IPS DF 6.9 (cell line): ENCODE measurements around the gene YEATS2.
"Not testable (repeated sequence)": the region's sequence is repeated elsewhere in the genome, so short reads cannot be mapped to it uniquely, and the experiment has no call there.

ENCODE experiments used
- DNase-seq: peaks from one replicate; pipeline ENCODE4 v3.0.0-alpha.2; 2013; ENCODE audit warnings: low read depth, low spot score
- H3K27ac ChIP-seq: one replicate; pipeline ENCODE4 v1.5.1; 2013; ENCODE audit warnings: low read length, control low read depth
- H3K27me3 ChIP-seq: 2 replicates; pipeline ENCODE4 v1.6.1; 2013; ENCODE audit warnings: mild to moderate bottlenecking, low read length; ENCODE audit not compliant: control insufficient read depth, insufficient read depth
- H3K36me3 ChIP-seq: 2 replicates; pipeline ENCODE4 v1.6.1; 2013; ENCODE audit warnings: low read length; ENCODE audit not compliant: control insufficient read depth, insufficient read depth
- H3K4me1 ChIP-seq: 2 replicates; pipeline ENCODE4 v1.6.1; 2013; ENCODE audit warnings: low read length; ENCODE audit not compliant: control insufficient read depth, insufficient read depth
- H3K4me3 ChIP-seq: 2 replicates; pipeline ENCODE4 v1.5.1; 2013; ENCODE audit warnings: mild to moderate bottlenecking, low read length
- H3K9me3 ChIP-seq: 2 replicates; pipeline ENCODE4 v1.6.1; 2013; ENCODE audit warnings: low read length, inconsistent platforms; ENCODE audit not compliant: control insufficient read depth, insufficient read depth
- WGBS: extraction: QIAGEN DNeasy Blood & Tissue Kit; methylation state at CpG from one replicate; pipeline ENCODE4 v1.1.7; 2013; ENCODE audit warnings: mixed read lengths, missing lambda C conversion rate; ENCODE audit not compliant: insufficient read length, insufficient coverage; 5-methylcytosine and 5-hydroxymethylcytosine counted together

Gene YEATS2

DNA sequence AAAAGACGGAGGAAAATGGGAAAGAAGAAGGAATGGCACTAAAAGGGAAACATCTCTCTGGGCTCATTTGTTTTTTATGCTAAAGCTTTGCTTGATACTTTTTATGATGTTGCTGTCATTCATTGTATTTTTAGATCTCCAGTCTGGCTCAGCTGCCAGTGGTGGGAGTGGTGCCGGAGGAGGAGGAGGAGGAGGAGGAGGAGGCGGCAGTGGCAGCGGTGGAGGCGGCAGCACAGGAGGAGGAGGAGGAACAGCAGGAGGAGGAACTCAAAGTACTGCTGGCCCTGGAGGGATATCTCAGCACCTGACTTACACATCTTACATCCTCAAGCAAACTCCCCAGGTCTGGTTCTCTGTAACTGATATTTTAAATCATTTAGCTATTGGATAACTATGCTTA lies 78.2 kb downstream of the YEATS2 start:
- H3K36me3 ChIP-seq = peaks cover 28% of the 10 kb centered on the region
- WGBS = no CpG with 5 or more reads among the region's 5 CpGs
- no peak overlapping the region for H3K4me3 ChIP-seq
- H3K9me3 ChIP-seq = no peaks in the 10 kb centered on the region
- H3K27me3 ChIP-seq = no peaks in the 10 kb centered on the region
- DNase-seq = no peak
- H3K4me1 ChIP-seq = no peaks in the 10 kb centered on the region
- H3K27ac ChIP-seq = no peak overlapping the region

DNA sequence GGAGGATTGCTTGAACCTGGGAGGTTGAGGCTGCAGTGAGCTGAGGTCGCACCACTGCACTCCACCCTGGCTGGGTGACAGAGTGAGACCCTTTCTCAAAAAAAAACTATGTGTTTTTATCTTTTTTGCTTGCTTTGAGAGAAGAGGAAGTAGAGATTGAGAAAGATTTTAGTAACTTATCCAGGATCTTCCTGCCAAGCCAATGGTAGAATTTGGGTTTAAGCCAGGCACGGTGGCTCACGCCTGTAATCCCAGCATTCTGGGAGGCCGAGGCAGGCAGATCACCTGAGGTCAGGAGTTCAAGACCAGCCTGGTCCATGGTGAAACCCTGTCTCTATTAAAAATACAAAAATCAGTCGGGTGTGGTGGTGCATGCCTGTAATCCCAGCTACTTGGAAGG lies 78.9 kb downstream of the YEATS2 start:
- H3K4me1 ChIP-seq, H3K4me3 ChIP-seq, H3K27ac ChIP-seq, H3K27me3 ChIP-seq, H3K9me3 ChIP-seq, DNase-seq: not testable (repeated sequence)
- H3K36me3 ChIP-seq = peaks cover 30% of the 10 kb centered on the region
- WGBS = no CpG with 5 or more reads among the region's 5 CpGs

DNA sequence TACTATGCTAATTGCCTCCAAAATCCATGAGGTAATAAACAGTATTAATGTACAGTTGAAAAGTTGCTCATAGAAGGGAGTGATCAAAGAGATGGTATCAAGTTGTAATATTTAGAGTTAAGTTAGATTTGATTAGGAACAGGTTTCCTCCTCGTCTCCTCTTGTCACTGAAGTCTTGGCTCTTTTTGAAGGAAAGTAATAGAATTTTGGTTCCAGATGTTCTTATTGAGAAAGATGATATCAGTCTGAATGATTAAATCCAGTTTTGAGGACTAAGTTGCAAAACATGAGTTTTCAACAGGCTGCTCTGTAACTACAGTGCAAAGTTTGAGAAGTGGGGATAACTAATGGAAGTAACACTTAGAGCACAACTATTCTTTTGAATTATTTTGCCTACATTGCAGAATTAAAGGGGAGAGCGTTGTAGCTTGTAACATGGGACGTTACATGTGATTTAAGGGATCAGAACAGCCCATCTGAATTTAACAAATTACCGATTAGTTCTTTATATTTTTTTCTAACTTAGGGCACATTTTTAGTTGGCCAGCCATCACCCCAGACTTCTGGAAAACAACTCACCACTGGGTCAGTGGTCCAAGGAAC lies 79.5 kb downstream of the YEATS2 start:
- no peaks in the 10 kb centered on the region for H3K27me3 ChIP-seq
- no peaks in the 10 kb centered on the region for H3K4me1 ChIP-seq
- no peak overlapping the region for H3K4me3 ChIP-seq
- H3K36me3 ChIP-seq = peaks cover 29% of the 10 kb centered on the region
- no peaks in the 10 kb centered on the region for H3K9me3 ChIP-seq
- H3K27ac ChIP-seq = no peak overlapping the region
- no CpG with 5 or more reads among the region's 4 CpGs for WGBS
- no peak for DNase-seq

DNA sequence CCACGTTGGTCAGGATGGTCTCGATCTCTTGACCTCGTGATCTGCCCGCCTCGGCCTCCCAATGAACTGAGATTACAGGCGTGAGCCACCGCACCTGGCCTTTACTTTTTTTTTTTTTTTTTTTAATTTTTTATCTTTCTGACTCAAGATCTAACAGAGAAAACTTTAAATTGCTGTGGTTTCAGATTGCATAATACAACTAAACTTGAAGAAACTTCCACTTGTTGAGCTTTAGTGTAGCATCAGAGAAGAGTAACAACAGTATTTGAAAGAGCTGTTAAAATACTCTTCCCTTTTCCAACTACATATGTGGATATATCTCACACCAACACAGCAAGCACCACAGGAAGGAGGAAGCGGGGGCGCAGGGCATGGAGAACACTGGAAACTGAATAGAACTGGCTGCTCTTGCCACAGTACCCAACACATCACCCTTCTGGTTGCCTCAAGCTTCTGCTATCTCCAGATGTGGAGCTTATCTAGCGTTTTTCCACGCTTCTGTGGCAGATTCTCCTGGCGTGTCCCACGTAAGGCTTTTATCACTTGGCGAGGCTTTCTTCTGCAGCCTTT lies 82.4 kb downstream of the YEATS2 start:
- Histone ChIP-seq H3K4me3 (no peak overlapping the region), H3K27ac (no peak overlapping the region), H3K9me3 (no peaks in the 10 kb centered on the region), H3K27me3 (no peaks in the 10 kb centered on the region), H3K36me3 (peaks cover 26% of the 10 kb centered on the region), H3K4me1 (no peaks in the 10 kb centered on the region)
- no peak for DNase-seq
- WGBS = no CpG with 5 or more reads among the region's 14 CpGs

DNA sequence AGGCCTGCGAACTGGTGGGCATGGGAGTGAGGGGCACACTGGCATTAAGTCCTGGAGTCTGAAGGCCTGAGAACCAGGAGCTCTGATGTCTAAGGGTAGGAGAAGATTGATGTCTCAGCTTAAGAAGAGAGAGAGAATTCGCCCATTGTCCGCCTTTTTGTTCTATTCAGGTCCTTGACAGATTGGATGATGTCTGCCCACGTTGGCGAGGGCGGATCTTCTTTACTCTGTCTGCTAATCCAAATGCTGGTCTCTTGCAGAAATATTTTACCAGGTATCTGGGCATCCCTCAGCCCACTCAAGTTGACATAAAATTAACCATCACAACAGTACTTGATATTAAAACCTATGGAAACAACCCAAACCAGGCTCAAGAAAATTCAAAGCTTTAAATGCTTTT lies 83.6 kb downstream of the YEATS2 start:
- Histone ChIP-seq H3K4me1 (no peaks in the 10 kb centered on the region), H3K27ac (no peak overlapping the region), H3K27me3 (no peaks in the 10 kb centered on the region), H3K4me3 (no peak overlapping the region), H3K9me3 (no peaks in the 10 kb centered on the region), H3K36me3 (peaks cover 26% of the 10 kb centered on the region; the same call in 1 of the 2 replicates)
- WGBS = no CpG with 5 or more reads among the region's 6 CpGs
- no peak for DNase-seq

DNA sequence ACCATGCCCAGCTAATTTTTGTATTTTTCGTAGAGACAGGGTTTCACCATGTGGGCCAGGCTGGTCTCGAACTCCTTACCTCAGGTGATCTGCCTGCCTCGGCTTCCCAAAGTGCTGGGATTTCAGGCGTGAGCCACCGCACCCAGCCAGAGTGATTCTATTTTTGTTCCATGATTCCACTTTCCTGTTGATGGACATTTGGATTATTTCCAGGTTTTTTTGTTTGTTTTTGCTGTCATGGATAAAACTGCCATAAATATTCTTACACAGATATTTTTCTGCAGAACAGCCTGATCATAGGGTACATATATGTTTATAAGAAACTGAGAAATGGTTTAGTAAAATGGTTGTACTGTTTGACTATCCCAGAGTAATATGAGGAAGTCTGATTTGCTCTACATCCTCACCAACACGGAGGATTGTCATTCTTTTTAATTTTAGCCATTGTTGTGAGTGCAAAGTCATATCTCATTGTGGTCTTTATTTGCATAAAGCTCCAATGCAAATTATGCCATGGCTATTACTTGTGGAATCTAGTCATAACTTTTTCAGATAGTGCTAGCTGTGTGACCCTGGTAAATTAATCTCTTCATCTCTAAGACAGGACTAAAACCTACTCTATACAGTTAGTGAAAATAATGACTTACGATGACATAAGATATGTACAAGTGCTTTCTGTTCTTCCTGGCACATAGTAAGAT lies 85.1 kb downstream of the YEATS2 start:
- no CpG with 5 or more reads among the region's 7 CpGs for WGBS
- Histone ChIP-seq H3K27me3 (no peaks in the 10 kb centered on the region), H3K27ac (no peak overlapping the region), H3K4me1 (no peaks in the 10 kb centered on the region), H3K9me3 (no peaks in the 10 kb centered on the region), H3K4me3 (no peak overlapping the region), H3K36me3 (peaks cover 24% of the 10 kb centered on the region; the same call in 1 of the 2 replicates)
- DNase-seq = no peak

DNA sequence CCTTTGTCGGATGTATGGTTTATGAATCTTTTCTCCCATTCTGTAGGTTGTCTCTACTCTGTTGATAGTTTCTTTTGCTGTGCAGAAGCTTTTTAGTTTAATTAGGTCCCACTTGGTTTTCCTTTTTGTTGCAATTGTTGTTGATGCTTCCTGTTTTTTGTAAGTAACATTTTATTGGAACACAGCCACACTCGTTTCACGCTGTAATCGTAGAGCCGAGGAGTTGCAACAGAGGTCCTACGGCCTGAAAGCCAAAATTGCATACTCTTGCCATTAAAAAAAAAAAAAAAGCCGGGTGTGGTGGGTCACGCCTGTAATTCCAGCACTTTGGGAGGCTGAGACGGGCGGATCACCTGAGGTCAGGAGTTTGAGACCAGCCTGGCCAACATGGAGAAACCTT lies 86.9 kb downstream of the YEATS2 start:
- H3K27ac ChIP-seq, H3K9me3 ChIP-seq, H3K27me3 ChIP-seq, H3K4me3 ChIP-seq, H3K4me1 ChIP-seq, DNase-seq: not testable (repeated sequence)
- H3K36me3 ChIP-seq = peaks cover 18% of the 10 kb centered on the region; the same call in 1 of the 2 replicates
- 100% methylated on average over 1 of the region's 10 CpGs for WGBS

DNA sequence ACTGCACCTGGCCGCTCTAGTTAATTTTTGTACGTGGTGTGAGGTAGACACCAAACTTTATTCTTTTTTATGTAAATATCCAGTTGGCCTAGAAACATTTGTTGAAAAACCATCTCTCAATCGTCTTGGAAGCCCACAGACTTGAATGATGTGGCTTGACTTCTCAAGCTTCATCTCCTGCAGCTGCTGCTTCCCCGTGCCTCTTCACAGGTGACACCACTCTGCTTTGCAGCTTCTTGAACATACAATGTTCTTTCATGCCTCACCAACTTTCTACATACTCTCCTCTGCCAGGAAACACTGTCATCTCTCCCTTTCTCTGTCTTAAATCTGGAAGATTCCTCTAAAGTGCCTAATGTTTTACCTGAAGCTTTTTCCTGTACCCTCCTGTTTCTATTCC lies 92.2 kb downstream of the YEATS2 start:
- H3K27ac ChIP-seq = no peak overlapping the region
- H3K4me3 ChIP-seq = no peak overlapping the region
- H3K9me3 ChIP-seq = no peaks in the 10 kb centered on the region
- WGBS = no CpG with 5 or more reads among the region's 4 CpGs
- peaks cover 15% of the 10 kb centered on the region for H3K36me3 ChIP-seq
- no peaks in the 10 kb centered on the region for H3K27me3 ChIP-seq
- no peak for DNase-seq
- H3K4me1 ChIP-seq = no peaks in the 10 kb centered on the region

DNA sequence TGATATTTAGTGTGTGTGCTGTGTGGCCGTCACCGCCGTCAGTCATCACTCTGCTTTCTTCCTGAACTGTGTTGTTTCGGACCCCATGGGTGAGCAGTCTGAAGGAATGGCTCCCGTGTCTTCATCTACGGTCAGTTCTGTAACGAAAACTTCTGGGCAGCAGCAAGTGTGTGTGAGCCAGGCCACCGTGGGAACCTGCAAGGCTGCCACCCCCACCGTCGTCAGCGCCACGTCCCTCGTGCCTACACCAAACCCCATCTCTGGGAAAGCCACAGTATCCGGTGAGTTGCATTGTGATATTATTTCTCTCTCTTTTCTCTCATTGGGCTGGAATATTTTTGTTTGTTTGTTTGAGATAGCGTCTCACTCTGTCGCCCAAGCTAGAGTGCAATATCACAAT lies 93.1 kb downstream of the YEATS2 start:
- Histone ChIP-seq H3K27ac (no peak overlapping the region), H3K4me1 (no peaks in the 10 kb centered on the region), H3K36me3 (peaks cover 15% of the 10 kb centered on the region), H3K4me3 (no peak overlapping the region), H3K27me3 (no peaks in the 10 kb centered on the region), H3K9me3 (no peaks in the 10 kb centered on the region)
- no CpG with 5 or more reads among the region's 16 CpGs for WGBS
- no peak for DNase-seq

DNA sequence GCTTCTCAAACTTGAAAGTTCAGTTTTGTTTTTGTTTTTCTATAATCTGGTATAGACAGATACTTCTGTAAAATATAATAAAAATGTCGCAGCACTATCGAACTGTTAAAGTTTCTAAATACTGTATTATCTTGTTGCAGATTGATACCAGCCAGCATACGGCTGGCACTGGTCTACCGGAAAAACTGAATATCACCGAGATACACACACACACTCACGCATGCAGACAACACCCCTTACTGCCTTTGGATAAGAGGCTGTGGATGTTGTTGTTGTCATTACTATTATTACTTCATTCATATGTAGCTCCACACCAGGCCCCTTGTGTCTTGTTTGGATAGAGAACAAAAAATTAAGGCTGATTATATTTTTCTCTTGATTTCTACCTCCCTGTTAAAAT lies 95.4 kb downstream of the YEATS2 start:
- no peak for DNase-seq
- Histone ChIP-seq H3K27ac (no peak overlapping the region), H3K27me3 (no peaks in the 10 kb centered on the region), H3K4me3 (no peak overlapping the region), H3K36me3 (peaks cover 12% of the 10 kb centered on the region), H3K4me1 (no peaks in the 10 kb centered on the region), H3K9me3 (no peaks in the 10 kb centered on the region)
- WGBS = no CpG with 5 or more reads among the region's 6 CpGs
